Astrocyte of the hippocampus (primary cell): Measurements from ENCODE around the gene POLD4.
"Not testable (repeated sequence)": the region's sequence is repeated elsewhere in the genome, so short reads cannot be mapped to it uniquely, and the experiment has no call there.

Source experiments
- DNase-seq: peaks from one replicate; pipeline ENCODE4 v3.0.0; 2011; ENCODE audit warnings: low read depth, low spot score

Gene POLD4

DNA sequence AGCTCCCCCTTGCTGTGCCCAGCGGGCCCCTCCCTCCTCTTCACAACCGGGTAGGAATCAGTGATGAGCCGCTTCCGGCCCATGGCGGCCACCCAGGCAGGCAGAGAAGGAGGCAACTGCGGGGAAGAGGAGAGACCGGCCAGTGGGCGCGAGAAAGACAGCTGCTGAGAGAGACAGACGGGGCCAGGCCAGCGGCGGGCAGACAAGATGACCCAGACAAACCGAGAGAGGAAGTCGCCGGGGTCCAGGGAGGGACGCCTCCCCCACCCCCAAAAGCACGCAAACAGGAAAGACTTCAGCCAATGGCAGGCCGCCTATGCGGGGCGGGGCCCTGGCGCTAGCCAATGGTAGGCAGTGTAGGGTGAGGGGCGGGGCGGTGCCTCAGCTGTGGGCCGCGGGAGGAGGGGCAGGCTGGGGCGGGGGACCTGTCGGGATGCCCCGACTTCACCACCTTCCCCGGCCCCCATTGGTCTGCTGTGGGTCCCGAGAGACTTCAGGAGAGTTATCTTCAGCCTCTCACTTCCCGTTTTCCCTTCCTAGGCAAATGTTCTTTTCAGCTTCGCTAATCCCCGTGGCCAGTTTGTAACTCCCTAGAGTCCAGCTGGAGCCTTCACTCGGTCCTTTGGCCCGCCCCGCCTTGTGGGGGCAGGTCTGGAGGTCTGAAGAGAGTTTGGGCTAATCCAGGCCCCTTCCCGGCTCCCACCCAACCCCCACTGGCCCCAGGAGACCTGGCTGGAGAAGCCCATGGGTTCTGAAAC lies at the start of gene POLD4:
Gene POLD4, minus strand, starts transcription at position 230 of the 758 bp plus-strand sequence. Its CDS starts 147 bp downstream, at position 83.
- DNase-seq, result peak; percentile 99

DNA sequence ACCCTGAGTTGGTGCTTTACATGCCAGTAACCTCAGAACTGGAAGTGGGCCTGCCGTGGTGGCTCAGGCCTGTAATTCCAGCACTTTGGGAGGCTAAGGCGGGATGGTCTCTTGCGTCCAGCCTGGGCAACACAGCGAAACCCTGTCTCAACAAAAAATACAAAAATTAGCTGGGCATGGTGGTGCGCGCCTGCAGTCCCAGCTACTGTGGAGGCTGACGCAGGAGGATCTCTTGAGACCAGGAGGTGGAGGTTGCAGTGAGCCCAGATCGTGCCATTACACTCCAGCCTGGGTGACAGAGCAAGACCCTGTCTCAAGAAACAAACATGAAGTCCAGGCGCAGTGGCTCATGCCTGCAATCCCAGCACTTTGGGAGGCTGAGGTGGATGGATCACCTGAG lies 49.7 kb upstream of the POLD4 start:
- DNase-seq, result not testable (repeated sequence)

DNA sequence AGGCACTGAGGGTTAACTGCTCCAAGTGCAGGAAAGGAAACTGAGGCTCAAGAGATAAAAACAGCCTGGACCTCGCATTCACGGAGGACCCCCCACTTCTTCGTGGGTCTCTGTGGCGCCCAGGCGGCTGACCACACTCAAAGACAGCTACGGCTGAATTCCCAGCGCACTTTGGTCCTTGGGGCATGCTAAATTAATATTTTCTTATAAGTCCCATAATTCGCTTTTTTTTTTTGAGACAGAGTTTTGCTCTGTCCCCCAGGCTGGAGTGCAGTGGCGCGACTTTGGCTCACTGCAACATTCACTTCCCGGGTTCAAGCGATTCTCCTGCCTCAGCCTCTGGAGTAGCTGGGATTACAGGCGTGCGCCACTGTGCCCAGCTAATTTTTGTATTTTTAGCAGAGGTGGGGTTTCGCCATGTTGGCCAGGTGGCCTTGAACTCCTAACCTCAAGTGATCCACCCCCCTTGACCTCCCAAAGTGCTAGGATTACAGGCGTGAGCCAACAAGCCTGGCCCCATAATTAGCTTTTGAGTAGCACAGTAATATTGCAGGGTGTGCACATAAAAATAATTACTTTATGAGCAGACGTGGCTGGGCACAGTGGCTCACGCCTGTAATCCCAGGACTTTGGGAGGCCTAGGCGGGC lies 49.0 kb upstream of the POLD4 start:
- not testable (repeated sequence) for DNase-seq

DNA sequence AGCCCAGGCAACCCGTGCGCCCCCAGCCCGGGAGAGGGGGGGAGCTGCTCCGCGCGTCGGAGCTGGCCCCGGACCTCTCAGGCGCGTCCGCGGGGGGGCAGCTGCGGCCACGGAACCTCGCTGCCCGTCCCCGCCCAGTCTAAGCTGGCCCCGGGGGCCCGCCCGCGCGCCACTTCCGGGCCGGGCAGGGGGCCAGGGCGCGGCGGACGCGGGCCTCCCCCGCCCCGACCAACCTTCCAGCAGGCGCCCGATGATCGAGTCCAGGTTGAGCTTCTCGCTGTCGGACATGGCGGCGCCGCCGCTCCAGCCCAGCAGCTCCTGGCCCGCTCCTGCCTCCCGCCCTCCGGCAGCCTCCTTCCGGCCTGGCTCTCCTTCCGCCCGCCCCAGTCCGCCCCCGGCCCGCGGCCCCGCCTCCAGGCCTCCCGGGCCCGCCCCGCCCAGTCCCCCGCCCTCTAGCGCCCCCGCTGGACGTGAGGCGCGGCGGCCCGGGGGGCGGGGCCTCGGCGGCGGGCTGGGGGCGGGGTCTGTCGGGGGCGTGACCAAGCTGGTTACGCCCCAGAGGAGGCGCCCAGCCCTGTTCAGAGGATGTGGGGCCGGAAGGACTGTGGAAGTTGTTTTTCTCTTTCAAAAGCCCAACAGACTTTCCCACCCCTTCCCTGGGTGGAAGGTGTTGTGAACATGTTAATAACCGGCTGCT lies 48.3 kb upstream of the POLD4 start, which contains the start of gene PPP1CA:
Gene PPP1CA, minus strand, starts transcription at position 364 of the 697 bp plus-strand sequence. Its CDS starts 76 bp downstream, at position 288.
- peak; percentile 95 for DNase-seq

DNA sequence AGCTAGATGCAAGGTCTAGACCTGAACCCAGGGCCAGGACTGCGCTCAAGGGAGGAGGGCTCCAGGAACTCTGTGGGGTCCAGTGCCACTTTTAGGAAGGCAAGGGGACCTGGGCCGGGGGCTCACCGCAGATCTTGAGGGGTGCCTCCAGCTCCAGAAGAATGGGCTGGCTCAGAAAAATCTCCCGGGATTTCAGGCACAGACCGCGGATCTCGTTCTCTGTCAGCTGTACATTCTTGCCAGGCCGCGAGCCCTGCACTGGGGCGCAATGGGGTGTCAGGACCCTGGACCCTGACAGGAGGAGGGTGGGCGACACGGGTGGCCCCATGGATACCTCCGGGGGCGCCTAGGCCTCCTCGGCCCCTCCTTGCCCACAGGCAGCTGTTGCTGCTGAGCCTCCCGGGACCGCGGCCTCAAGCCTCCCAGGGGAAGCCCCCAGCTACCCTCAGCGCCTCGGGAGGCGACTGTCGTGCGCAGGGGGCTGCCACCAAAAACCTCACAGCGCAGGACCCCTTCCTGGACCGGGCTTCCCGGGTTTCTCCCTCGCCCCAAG lies 47.7 kb upstream of the POLD4 start:
- DNase-seq, result peak; percentile 36

DNA sequence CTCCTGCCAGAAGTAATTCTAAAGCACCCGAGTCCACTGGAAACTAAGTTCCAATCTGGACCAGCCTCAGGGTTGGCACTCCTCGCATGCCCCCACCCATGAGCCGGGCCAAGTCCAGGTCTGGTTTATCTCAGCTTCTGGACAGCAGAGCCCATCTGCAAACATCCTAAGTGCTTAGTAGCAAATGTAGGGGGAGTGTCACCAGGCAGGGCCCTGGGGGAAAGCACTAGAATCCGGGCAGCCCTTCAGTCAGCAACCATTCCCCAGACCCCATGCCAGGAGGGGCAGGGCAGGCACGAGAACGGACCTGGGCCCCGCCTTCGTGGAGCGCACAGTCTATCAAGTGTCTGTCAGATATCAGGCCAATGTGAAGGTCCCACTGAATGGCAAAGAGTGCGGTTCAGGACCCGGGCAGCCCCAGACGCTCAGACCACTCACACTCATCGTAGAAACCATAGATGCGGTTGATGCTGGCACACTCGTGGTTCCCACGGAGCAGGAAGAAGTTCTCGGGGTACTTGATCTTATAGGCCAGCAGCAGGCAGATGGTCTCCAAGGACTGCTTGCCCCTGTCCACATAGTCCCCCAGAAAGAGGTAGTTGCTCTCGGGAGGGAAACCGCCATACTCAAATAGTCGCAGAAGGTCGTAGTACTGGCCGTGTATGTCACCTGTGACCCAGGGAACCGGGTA lies 47.0 kb upstream of the POLD4 start:
- DNase-seq, result no peak

DNA sequence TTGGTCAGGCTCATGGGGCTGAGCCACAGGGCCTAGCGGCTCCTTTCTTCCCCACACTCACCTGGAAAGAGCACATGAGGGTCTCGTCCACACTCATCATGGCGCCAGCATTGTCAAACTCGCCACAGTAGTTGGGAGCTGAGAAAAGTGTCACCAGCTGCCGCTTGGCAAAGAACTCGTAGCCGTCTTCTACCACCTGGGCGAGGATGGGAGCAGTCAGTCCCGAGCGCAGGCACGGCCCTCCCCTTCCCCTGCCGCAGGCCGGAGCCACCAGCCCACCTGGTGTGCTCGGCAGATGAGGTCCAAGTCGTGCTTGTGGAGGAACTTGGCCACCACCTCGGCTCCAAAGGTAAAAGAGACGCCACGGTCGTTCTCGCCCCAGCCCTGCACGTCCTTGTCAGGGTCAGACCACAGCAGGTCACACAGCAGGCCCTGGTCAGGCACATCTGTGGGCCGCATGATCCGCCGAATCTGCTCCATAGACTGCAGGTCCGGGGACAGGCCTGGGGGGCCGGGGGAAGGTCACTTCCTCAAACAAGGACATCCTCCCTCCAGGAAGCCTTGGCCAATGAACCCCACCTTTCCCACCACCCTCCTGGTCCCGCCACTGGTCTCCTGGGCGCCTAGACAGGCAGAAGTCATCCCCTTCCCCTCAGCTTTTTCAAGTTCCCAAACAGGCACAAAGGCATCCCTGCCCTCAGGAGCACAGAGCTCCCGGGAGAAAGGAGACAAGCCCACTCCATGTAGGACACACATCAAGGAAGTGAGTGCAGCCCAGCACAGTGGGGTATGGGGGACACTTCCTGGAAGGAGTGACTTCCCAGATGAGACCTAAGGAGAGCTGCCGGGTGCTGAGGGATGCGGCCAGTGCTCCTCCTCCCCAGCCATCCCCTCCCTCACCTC lies 45.6 kb upstream of the POLD4 start:
- DNase-seq, result no peak

DNA sequence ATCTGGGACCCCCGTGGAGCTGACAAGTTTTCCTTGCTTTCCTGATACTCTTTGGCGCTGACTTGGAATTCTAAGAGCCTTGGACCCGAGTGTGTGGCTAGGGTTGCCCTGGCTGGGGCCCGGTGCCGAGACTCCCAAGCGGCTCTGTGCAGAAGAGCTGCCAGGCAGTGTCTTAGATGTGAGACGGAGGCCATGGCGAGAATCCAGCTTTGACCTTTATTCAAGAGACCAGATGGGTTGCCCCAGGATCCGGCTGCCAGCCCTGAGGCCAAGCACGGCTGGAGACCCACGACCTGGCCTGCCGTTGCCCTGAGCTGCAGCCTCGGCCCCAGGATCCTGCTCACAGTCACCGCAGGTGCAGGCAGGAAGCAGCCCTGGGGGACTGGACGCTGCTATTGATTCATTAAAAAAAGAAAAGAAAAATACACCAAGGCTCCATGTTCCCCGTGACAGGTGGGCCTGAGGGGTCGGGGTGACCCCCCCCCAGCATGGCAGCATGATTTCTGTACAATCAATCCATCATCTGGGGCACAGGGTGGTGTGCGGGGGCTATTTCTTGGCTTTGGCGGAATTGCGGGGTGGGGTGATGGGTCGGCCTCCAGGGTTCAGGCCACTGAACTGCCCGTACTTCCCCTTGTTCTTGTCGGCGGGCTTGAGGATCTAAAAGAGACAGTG lies 44.8 kb upstream of the POLD4 start:
- no peak for DNase-seq

DNA sequence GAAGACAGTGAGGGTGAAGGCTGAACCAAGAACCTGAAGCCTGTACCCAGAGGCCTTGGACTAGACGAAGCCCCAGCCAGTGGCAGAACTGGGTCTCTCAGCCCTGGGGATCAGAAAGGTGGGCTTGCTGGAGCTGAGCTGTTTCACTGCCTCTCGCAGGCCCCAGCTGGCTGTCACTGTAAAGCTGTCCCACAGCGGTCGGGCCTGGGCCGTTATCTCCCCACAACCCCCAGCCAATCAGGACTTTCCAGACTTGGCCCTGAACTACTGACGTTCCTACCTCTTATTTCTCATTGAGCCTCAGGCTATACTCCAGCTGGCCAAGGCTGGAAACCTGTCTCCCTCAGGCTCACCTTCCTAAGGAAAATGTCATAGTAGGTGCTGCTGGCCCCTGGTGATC lies 44.2 kb upstream of the POLD4 start:
- DNase-seq, result no peak

DNA sequence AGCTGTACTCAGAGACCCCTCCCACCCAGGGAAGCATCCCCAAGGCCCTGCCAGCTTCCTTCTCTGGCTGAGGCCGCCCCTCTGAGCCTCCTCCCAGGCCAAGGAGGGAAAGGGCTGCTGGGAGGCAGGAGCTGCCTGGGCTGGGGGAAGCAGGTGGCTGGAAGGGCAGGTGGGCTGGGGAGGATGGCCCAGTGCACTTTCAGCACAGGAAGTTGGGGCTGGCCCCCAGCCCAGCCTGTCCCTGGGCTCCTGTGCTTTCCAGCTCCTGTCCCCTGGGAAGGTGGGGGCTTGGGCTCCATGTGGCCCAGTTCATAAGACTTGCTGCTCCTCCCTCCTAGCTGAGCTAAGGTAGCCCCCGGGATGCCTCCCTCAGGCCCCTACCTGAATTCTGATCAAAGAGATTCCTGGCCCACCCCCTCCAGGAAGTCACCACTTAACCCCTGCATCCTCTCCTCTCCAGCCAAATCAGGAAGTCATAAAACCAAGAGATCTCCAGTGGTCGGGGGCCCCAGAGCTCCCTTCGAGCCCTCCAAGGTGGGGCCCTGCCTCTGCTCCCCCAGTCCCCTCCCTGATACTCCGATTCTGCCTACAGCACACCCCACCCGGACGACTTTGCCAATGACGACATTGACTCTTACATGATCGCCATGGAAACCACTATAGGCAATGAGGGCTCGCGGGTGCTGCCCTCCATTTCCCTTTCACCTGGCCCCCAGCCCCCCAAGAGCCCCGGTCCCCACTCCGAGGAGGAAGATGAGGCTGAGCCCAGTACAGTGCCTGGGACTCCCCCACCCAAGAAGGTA lies 43.4 kb upstream of the POLD4 start:
- DNase-seq, result no peak

DNA sequence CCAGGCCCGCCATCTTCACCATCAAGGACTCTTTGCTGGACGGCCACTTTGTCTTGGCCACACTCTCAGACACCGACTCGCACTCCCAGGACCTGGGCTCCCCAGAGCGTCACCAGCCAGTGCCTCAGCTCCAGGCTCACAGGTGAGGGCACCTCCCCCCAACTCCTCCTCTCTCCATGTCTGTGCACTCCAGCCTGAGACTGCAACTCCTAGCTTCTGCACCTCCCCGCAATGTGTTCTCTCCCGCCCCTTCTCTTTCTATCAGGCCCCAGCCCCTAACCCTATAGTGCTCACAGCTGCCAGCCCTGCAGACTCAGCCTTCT lies 42.9 kb upstream of the POLD4 start:
- no peak for DNase-seq

DNA sequence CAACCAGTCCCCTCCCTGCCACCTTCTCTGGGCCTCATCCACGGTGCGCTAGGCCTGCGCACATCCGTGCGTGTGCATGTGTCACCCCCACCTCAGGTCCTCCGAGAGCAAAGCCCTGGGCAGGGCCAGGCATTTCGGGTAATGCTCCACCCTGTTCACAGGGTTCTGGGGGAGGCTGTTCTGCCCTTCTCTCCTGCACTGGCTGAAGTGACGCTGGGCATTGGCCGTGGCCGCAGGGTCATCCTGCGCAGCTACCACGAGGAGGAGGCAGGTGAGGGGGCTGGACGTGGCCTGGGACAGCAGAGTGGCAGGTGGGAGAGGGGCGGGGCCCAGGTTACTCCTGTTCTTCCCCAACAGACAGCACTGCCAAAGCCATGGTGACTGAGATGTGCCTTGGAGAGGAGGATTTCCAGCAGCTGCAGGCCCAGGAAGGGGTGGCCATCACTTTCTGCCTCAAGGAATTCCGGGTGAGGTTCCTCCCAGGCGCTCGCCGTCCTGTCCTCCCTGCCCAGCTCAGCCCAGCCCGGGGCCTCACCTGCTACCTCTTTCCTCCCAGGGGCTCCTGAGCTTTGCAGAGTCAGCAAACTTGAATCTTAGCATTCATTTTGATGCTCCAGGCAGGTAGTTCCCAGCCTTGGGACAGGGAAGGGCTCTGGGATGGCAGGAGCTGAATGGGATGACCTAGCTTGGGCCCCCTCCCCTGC lies 42.4 kb upstream of the POLD4 start:
- DNase-seq, result no peak

DNA sequence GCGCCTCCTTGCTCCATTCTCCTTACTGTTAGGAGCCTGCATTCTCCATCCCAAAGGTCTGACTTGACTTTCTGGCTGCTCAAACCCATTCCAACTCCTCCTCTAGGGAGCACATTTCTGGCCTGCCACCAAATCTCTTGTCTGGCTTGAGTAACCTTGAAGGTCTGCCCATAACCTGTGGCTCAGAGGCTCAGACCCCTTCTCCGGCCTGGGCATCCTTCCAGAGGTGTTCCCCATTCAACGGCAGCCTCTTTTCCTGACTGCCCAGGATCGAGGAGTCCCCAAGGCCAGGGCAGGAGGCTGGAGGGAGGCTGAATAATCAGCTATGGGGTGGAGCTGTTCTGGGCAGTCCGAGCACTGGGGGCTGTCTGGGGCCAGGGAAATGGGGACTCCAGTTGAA lies 40.6 kb upstream of the POLD4 start:
- no peak for DNase-seq

DNA sequence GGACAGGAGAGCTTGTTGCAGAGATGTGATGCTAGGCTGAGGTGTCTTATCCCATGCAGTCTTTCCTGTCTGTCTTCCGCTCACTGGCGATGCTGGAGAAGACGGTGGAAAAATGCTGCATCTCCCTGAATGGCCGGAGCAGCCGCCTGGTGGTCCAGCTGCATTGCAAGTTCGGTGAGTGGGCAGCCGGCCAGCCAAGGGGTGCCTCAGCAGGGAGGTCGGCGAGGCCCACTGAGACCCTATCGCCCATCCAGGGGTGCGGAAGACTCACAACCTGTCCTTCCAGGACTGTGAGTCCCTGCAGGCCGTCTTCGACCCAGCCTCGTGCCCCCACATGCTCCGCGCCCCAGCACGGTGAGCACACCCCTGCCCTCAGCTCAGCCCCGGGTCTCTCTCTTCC lies 40.1 kb upstream of the POLD4 start:
- no peak for DNase-seq

DNA sequence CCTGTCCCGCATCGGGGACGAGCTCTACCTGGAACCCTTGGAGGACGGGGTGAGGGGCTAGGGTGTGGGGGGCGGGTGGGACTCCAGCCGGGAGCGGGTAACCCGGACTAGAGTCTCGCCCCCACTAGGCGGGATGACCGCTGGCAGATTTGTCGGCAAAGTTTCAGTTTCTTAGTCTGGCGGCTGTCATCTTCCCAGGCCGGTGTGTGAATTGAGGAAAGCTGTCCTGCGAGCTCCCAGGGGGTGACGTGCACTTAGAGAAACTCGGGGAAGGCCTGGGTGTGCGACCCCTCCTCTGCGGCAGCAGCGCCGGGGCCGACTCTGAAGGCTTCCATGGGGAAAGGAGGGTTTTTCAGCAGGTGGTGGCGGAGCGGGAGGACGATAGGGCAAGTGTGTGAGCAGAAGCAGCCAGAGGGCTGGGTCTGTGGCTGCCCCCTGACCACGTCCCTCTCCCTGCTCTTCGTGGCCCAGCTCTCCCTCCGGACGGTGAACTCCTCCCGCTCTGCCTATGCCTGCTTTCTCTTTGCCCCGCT lies 38.9 kb upstream of the POLD4 start:
- no peak for DNase-seq

DNA sequence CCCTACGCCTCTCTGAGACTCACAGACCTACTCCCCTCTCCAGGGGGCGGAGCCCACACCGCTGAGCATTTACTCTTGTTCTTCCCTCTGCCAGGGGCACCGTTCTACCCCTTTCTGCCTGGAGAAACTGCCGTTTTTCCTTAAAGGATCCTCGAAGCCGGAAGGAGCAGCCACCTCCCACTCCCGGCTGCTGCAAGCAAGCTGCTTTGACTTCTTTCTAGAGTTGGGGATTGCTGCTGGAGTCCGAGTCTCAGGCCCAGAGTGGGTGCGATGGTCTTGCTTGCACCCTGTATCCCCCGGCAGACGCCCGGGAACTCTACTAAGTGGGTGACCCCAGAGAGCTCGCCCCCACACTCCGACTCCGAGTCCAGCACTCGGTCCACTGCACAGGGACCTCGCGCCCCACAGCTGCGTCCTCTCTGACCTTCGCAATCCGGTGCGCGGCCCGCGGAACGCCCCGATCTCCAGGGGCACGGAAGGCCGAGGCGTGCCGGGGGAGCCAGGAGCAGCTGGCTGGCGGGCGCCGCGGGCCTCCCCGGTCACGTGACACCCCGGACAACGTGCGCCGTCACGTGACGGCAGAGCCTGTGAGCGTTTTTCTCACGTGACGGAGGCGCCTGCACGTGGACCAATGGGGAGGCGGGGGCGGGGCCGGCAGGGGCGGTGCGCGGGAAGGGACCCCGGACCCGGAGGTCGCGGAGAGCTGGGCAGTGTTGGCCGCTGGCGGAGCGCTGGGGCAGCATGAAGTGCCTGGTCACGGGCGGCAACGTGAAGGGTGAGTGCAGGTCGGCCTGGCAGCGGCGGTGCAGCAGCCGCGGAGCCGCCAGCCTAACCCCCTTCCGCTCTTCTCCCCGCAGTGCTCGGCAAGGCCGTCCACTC lies 38.2 kb upstream of the POLD4 start, which contains the start of gene RAD9A:
Gene RAD9A, plus strand, starts transcription at position 683 of the 879 bp plus-strand sequence. Its CDS starts 59 bp downstream, at position 742.
- peak; percentile 98 for DNase-seq

DNA sequence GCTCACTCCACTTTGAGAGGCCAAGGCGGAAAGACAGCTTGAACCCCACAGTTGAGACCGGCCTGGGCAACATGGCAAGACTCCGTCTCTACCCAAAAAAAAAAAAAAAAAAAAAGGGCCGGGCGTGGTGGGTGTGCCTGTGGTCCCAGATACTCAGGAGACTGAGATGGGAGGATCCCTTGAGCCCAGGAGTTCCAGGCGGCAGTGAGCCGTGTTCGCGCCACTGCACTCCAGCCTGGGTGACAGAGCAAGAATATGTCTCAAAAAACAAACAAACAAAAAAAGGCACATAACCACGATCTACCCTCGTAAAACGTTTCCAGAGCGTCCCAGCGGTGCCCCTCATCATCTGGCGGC lies 37.6 kb upstream of the POLD4 start:
- no peak for DNase-seq
